GM21619 (cell line): ENCODE measurements around the gene MYO1C.
"Not testable (repeated sequence)": the region's sequence is repeated elsewhere in the genome, so short reads cannot be mapped to it uniquely, and the experiment has no call there.

ENCODE experiments used
- ATAC-seq: cut with Tn5 transposase; IDR thresholded peaks from one replicate; pipeline ENCODE4 v1.9.1; 2021; ENCODE audit not compliant: unreplicated experiment

MYO1C gene

GRCh38 chr17:1467898-1468492 lies 24.5 kb downstream of the MYO1C start:
- no peak for ATAC-seq

- ATAC-seq: no peak
Observed at GRCh38 chr17:1467258-1467657, 25.2 kb downstream of the MYO1C start.

GRCh38 chr17:1464186-1464585 lies 28.3 kb downstream of the MYO1C start:
- ATAC-seq: no peak

- no peak for ATAC-seq
Observed at GRCh38 chr17:1462164-1463112, 30.0 kb downstream of the MYO1C start.

- no peak for ATAC-seq
Observed at GRCh38 chr17:1461198-1461944, 31.1 kb downstream of the MYO1C start.

GRCh38 chr17:1460233-1460632 lies 32.3 kb downstream of the MYO1C start:
- no peak for ATAC-seq

GRCh38 chr17:1455797-1456599 lies 36.5 kb downstream of the MYO1C start, which contains the start of gene CRK:
TSS of gene CRK (minus strand) at chr17:1456232. CDS start at chr17:1456117, 115 bp downstream.
- ATAC-seq: peak; percentile 71

- peak; percentile 31 for ATAC-seq
Observed at GRCh38 chr17:1455291-1455796, 37.1 kb downstream of the MYO1C start.

GRCh38 chr17:1454541-1454940 lies 37.9 kb downstream of the MYO1C start:
- no peak for ATAC-seq

GRCh38 chr17:1453694-1454093 lies 38.8 kb downstream of the MYO1C start:
- not testable (repeated sequence) for ATAC-seq

GRCh38 chr17:1452836-1453235 lies 39.6 kb downstream of the MYO1C start:
- ATAC-seq: no peak

GRCh38 chr17:1450261-1450660 lies 42.2 kb downstream of the MYO1C start:
- not testable (repeated sequence) for ATAC-seq

- no peak for ATAC-seq
Observed at GRCh38 chr17:1449412-1449967, 43.0 kb downstream of the MYO1C start.

- no peak for ATAC-seq
Observed at GRCh38 chr17:1447052-1447451, 45.4 kb downstream of the MYO1C start.

GRCh38 chr17:1446201-1446600 lies 46.3 kb downstream of the MYO1C start:
- no peak for ATAC-seq

GRCh38 chr17:1445695-1446094 lies 46.8 kb downstream of the MYO1C start:
- not testable (repeated sequence) for ATAC-seq

- ATAC-seq: not testable (repeated sequence)
Observed at GRCh38 chr17:1442721-1443120, 49.8 kb downstream of the MYO1C start.

- ATAC-seq: no peak
Observed at GRCh38 chr17:1442187-1442586, 50.3 kb downstream of the MYO1C start.

GRCh38 chr17:1440921-1441320 lies 51.6 kb downstream of the MYO1C start:
- ATAC-seq: no peak

GRCh38 chr17:1438593-1439083 lies 53.8 kb downstream of the MYO1C start:
- no peak for ATAC-seq
